ENCODE data around the gene CCL4L2. TPM values are rescaled to one million over a fixed set of nuclear protein-coding genes. Genes with fewer than 3 reads are reported as not detected.
"Not testable (repeated sequence)": the region's sequence is repeated elsewhere in the genome, so short reads cannot be mapped to it uniquely, and the experiment has no call there.

CCL4L2 gene
- total RNA-seq, 2 donors from 2014 or later, result 3.9 to 21.2 TPM

GRCh38 chr17:36211484-36212271 lies 815 bp downstream of the CCL4L2 start:
- H3K36me3 Mint-ChIP-seq; H3K27ac Mint-ChIP-seq; ATAC-seq; H3K9me3 Mint-ChIP-seq; DNase-seq (ENCODE audit: low spot score in 2 of 2): not testable (repeated sequence)

GRCh38 chr17:36212272-36212605 lies 1.4 kb downstream of the CCL4L2 start:
- no peak overlapping the region for H3K27ac Mint-ChIP-seq
- no peaks in the 10 kb centered on the region for H3K36me3 Mint-ChIP-seq
- H3K9me3 Mint-ChIP-seq, result no peaks in the 10 kb centered on the region
- ATAC-seq, result no peak
- no peak for DNase-seq (ENCODE audit: low spot score in 2 of 2)

GRCh38 chr17:36212966-36213365 lies 2.1 kb downstream of the CCL4L2 start:
- Mint-ChIP-seq H3K9me3 (peaks cover 0 to 4% of the 10 kb centered on the region in 2 donors), H3K27ac (no peak overlapping the region), H3K36me3 (no peaks in the 10 kb centered on the region)
- no peak for ATAC-seq
- DNase-seq (ENCODE audit: low spot score in 2 of 2), result no peak

GRCh38 chr17:36213695-36214094 lies 2.8 kb downstream of the CCL4L2 start:
- ATAC-seq, result no peak
- DNase-seq (ENCODE audit: low spot score in 2 of 2), result no peak
- peaks cover 3 to 9% of the 10 kb centered on the region in 2 donors for H3K9me3 Mint-ChIP-seq
- no peaks in the 10 kb centered on the region for H3K36me3 Mint-ChIP-seq
- H3K27ac Mint-ChIP-seq, result no peak overlapping the region

GRCh38 chr17:36214918-36215317 lies 4.1 kb downstream of the CCL4L2 start:
- peaks cover 3 to 14% of the 10 kb centered on the region in 2 donors for H3K9me3 Mint-ChIP-seq
- no peaks in the 10 kb centered on the region for H3K36me3 Mint-ChIP-seq
- ATAC-seq (no peak), DNase-seq (ENCODE audit: low spot score in 2 of 2) (no peak)
- H3K27ac Mint-ChIP-seq, result no peak overlapping the region

GRCh38 chr17:36215406-36216308 lies 4.8 kb downstream of the CCL4L2 start:
- H3K9me3 Mint-ChIP-seq, result peaks cover 3 to 14% of the 10 kb centered on the region in 2 donors

GRCh38 chr17:36219556-36219955 lies 8.7 kb downstream of the CCL4L2 start:
- H3K36me3 Mint-ChIP-seq; ATAC-seq; H3K27ac Mint-ChIP-seq; DNase-seq (ENCODE audit: low spot score in 2 of 2): not testable (repeated sequence)
- H3K9me3 Mint-ChIP-seq, result peaks cover 3 to 14% of the 10 kb centered on the region in 2 donors

More at GRCh38 chr17:36215406-36216308, 4.8 kb downstream of the CCL4L2 start:
- not testable (repeated sequence) for H3K27ac Mint-ChIP-seq; ATAC-seq; H3K36me3 Mint-ChIP-seq; DNase-seq (ENCODE audit: low spot score in 2 of 2)

- not testable (repeated sequence) for ATAC-seq; H3K36me3 Mint-ChIP-seq; DNase-seq (ENCODE audit: low spot score in 2 of 2); H3K27ac Mint-ChIP-seq
- peaks cover 3 to 14% of the 10 kb centered on the region in 2 donors for H3K9me3 Mint-ChIP-seq
Measured at GRCh38 chr17:36220737-36221580, 10.1 kb downstream of the CCL4L2 start.

GRCh38 chr17:36221581-36222100 lies 10.8 kb downstream of the CCL4L2 start:
- not testable (repeated sequence) for DNase-seq (ENCODE audit: low spot score in 2 of 2); H3K36me3 Mint-ChIP-seq; H3K27ac Mint-ChIP-seq; ATAC-seq
- peaks cover 3 to 14% of the 10 kb centered on the region in 2 donors for H3K9me3 Mint-ChIP-seq

GRCh38 chr17:36222967-36223366 lies 12.1 kb downstream of the CCL4L2 start:
- not testable (repeated sequence) for H3K27ac Mint-ChIP-seq; ATAC-seq; DNase-seq (ENCODE audit: low spot score in 2 of 2); H3K36me3 Mint-ChIP-seq
- H3K9me3 Mint-ChIP-seq, result peaks cover 3 to 10% of the 10 kb centered on the region in 2 donors

GRCh38 chr17:36229644-36230043 lies 18.8 kb downstream of the CCL4L2 start:
- H3K9me3 Mint-ChIP-seq, H3K27ac Mint-ChIP-seq, H3K36me3 Mint-ChIP-seq, ATAC-seq: not testable (repeated sequence)
- peak in 1 of 2 donors; percentile 35 for DNase-seq (ENCODE audit: low spot score in 2 of 2)

GRCh38 chr17:36242046-36242445 lies 31.2 kb downstream of the CCL4L2 start:
- H3K36me3 Mint-ChIP-seq; ATAC-seq; H3K27ac Mint-ChIP-seq; H3K9me3 Mint-ChIP-seq; DNase-seq (ENCODE audit: low spot score in 2 of 2): not testable (repeated sequence)

Other genes starting within 250 kb of the CCL4L2 start
- gene CCL16, start 229.6 kb upstream of the CCL4L2 start, total RNA-seq, result not detected
- not detected for gene CCL14, start 224.3 kb upstream of the CCL4L2 start, total RNA-seq
- gene CCL15, start 209.5 kb upstream of the CCL4L2 start, total RNA-seq, result not detected
- gene CCL23, start 193.1 kb upstream of the CCL4L2 start, total RNA-seq, result not detected
- gene CCL18, start 146.8 kb upstream of the CCL4L2 start, total RNA-seq, result under 1 TPM in 1 of 2 donors, not detected in 1; 0.37 TPM
- gene CCL3, start 120.9 kb upstream of the CCL4L2 start, total RNA-seq, result 10 to 100 TPM; 34.3 to 64.4 TPM
- 10 to 100 TPM; 22.9 to 65.8 TPM for gene CCL4, start 107.2 kb upstream of the CCL4L2 start, total RNA-seq
- 1 to 10 TPM; 4.3 to 7.6 TPM for gene TBC1D3B, start 34.4 kb upstream of the CCL4L2 start, total RNA-seq
- gene CCL3L1, start 14.3 kb upstream of the CCL4L2 start, total RNA-seq, result 1 to 10 TPM; 2.5 to 5.6 TPM
- gene TBC1D3I, start 53.5 kb downstream of the CCL4L2 start, total RNA-seq, result under 1 TPM; 0.16 to 0.52 TPM
- gene TBC1D3G, start 112.8 kb downstream of the CCL4L2 start, total RNA-seq, result not detected
- not detected for gene TBC1D3H, start 177.4 kb downstream of the CCL4L2 start, total RNA-seq